Measurements from ENCODE around the gene CDADC1.
"Not testable (repeated sequence)": the region's sequence is repeated elsewhere in the genome, so short reads cannot be mapped to it uniquely, and the experiment has no call there.

The CDADC1 gene

GRCh38 chr13:49319951-49320350 is 72.2 kb downstream of the CDADC1 start:
- DNase-seq = no peak

GRCh38 chr13:49320975-49321374 is 73.2 kb downstream of the CDADC1 start:
- DNase-seq = no peak

GRCh38 chr13:49322702-49323101 is 75.0 kb downstream of the CDADC1 start:
- no peak for DNase-seq

DNA sequence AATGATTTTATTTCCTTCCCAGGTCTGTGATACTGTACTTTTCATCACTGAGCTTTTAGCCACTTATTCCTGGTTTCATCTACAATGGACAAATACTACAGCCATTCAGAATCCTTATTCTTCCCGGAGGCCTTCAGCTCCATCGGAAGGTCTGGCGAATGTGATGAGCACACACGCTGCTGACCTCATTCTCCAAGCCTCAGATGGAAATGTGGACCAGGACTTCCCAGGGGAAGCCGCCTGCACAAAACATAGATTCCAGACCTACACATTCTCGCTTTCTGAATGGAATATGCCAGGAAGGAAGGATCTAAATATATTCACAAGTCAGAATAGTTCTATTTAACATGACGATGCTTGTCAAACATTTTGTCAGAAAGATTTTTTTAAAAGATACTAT is 75.6 kb downstream of the CDADC1 start:
- no peak for DNase-seq

- no peak for DNase-seq
Measured at GRCh38 chr13:49326222-49326917, 78.6 kb downstream of the CDADC1 start.

DNA sequence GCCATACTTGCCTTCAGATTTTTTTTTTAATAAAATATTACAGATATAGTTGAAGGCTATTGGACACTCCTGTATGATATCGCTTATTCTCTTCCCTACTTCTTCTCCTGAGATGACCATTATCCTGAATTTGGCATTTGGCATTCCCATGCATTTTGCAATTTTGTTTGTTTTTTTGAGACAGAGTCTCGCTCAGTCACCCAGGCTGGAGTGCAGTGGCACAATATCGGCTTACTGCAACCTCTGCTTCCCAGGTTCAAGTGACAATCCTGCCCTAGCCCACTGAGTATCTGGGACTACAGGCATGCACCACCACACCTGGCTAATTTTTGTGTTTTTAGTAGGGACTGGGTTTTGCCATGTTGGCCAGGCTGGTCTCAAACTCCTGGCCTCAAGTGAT is 79.4 kb downstream of the CDADC1 start:
- not testable (repeated sequence) for DNase-seq

GRCh38 chr13:49329831-49330545 is 82.3 kb downstream of the CDADC1 start:
- no peak for DNase-seq

DNA sequence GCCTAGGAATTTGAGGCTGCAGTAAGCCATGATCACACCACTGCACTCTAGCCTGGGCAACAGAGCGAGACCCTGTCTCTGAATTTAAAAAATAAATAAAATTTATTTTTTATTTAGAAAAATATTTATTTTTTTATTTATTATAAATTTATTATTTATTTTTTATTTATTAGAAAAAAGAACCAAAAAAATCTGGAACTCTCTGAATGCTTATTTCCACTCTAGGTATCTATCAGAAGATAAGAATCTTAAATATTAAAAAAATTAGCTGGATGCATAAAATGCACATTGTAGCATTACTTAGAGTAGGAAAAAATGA is 82.8 kb downstream of the CDADC1 start:
- no peak for DNase-seq

DNA sequence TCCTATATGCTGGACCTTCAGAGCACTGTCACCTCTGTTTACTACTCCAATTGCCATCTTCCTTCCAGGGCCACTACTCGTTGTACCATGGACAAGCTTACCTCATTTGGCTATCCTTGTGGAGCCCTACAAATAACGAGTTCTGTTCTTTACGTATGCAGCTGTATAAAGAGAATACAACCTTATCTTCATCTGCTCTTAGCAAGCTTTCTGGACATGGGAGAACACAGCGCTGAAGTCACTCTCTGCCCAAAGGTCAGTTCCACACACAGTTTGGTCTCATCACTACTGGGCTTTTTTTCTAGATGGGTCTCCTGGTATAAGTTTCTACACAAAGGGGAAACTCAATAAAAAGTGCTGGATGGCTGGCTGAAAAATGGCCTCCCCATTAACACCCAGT is 88.9 kb downstream of the CDADC1 start:
- DNase-seq = no peak

DNA sequence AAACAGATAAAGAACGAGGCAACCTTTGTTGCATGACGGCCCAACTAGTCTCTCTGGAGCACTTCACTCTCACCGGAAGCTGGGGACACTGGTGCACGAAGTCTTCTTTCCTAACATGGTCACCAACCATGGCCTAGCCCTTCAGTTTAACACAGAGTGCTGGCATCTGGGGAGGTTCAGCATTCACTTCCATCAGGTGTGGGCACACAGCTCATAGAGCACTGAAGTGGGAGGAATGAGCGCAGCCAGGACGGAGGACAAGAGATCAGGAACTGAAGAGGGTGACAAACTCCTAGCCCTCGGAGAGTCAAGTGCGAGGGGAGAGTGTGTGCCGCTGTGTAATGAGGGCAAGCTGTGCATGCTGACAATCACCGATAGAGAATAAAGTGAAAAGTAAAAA is 92.4 kb downstream of the CDADC1 start:
- DNase-seq = no peak

GRCh38 chr13:49341517-49341916 is 93.8 kb downstream of the CDADC1 start:
- no peak for DNase-seq

GRCh38 chr13:49341941-49342340 is 94.2 kb downstream of the CDADC1 start:
- DNase-seq = no peak

DNA sequence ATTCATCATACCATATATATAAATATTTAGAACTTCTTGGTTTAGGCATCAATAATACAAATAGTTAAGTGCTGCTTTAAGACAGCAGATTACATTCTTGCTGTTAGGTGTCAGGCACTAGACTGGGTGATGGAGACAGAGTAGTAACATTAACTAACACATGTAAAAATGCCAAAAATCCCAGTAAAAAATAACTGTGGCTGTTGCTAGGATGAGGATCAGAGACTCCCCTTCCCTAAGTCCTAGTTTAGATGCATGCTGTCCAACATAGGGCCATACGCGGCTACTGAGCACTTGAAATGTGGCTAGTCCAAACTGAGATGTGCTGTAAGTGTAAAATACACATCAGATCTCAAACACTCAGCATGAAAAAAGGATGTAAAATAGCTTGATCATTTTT is 94.7 kb downstream of the CDADC1 start:
- no peak for DNase-seq

Measured in CD4-positive, alpha-beta T cell treated with Interleukin-15 for 1 hour (primary cell).